B cell (primary cell): ENCODE data around the gene VASN.

ENCODE experiments used
- CTCF ChIP-seq: fragments of 200-600 bp; IDR thresholded peaks from one replicate; pipeline ENCODE4 v1.8.0; 2022; ENCODE audit warnings: antibody characterized with exemption, mild to moderate bottlenecking
- EZH2 ChIP-seq: IDR thresholded peaks from 2 replicates; pipeline ENCODE4 v1.6.1; 2012; ENCODE audit warnings: borderline replicate concordance, low read depth, mild to moderate bottlenecking, moderate library complexity, low read length; ENCODE audit not compliant: insufficient read depth, poor library complexity, severe bottlenecking

GRCh38 chr16:4342866-4343744, 28.5 kb upstream of the VASN start:
- TF ChIP-seq CTCF, result no peak
- TF ChIP-seq EZH2, result no peak
